Upper lobe of right lung (tissue), 1 donor: Measurements from ENCODE around the gene DHRS3. TPM values are rescaled to one million over a fixed set of nuclear protein-coding genes. Genes with fewer than 3 reads are reported as not detected.

ENCODE experiments used
- ATAC-seq: fragments of 200-7000 bp; cut with Tn5 transposase; one replicate; pipeline ENCODE4 v1.9.1; 2020; ENCODE audit warnings: mild to moderate bottlenecking, moderate library complexity
- DNase-seq: peaks from one replicate; pipeline ENCODE4 v3.0.0-alpha.2; 2020
- H3K27ac ChIP-seq: fragments of 200-600 bp; one replicate; pipeline ENCODE4 v1.8.0; 2022
- H3K27me3 ChIP-seq: fragments of 200-600 bp; one replicate; pipeline ENCODE4 v1.8.0; 2022; ENCODE audit warnings: mild to moderate bottlenecking
- H3K36me3 ChIP-seq: fragments of 200-600 bp; one replicate; pipeline ENCODE4 v1.8.0; 2022
- H3K4me1 ChIP-seq: fragments of 200-600 bp; one replicate; pipeline ENCODE4 v1.8.0; 2022
- H3K4me3 ChIP-seq: fragments of 200-600 bp; one replicate; pipeline ENCODE4 v1.8.0; 2022; ENCODE audit warnings: mild to moderate bottlenecking
- H3K9me3 ChIP-seq: fragments of 200-600 bp; one replicate; pipeline ENCODE4 v1.8.0; 2022
- intact Hi-C: fragments of 100-400 bp; cut with DNase I; formaldehyde crosslinking; loops from one replicate; pipeline ENCODE4 v1.11.0; 2022
- total RNA-seq: library from RNA; stranded (reverse); fragmentation: NEBNext Ultra II Directional; extraction: Animal tissue kit (Norgen Biotek cat#: 25700); gene quantifications from one replicate; pipeline ENCODE4 v1.2.1, GENCODE V29; 2021
- TF ChIP-seq, protein P1 (sequence below): fragments of 200-600 bp; IDR thresholded peaks from one replicate; pipeline ENCODE4 v1.8.0; 2022; ENCODE audit warnings: antibody characterized with exemption
- donor health status: DM: no; HTN: yes; CAD: no; lungs with severe emphysema.

DHRS3 gene
- total RNA-seq, 1 donor from 2014 or later, result 106 TPM

DNA sequence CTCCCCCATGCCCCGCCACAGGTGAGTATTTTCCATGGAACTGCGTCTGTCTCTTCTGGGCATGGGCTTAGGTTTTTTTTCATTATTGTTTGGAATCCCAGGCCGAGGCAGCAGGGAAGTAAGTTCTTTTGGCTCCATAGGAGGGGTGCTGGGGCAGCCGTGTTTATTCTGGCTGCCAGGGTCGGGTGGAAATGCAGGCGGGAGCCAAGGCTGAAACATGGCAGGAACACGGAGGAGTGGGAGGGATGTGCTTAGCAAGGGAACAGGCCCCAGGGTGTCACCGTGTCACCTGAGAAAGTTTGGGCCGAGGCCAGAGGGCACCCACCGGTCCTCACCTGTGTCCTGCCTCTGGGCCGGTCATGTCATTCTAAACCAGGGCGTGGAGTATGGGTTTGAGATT, 4.5 kb upstream of the DHRS3 start:
- Histone ChIP-seq H3K27ac (no peak overlapping the region), H3K36me3 (no peaks in the 10 kb centered on the region), H3K4me1 (peaks cover 17% of the 10 kb centered on the region), H3K9me3 (no peaks in the 10 kb centered on the region), H3K4me3 (no peak overlapping the region), H3K27me3 (no peaks in the 10 kb centered on the region)
- ATAC-seq, result no peak
- intact Hi-C loops, result no loop called here
- DNase-seq, result no peak
- TF ChIP-seq, protein P1, sequence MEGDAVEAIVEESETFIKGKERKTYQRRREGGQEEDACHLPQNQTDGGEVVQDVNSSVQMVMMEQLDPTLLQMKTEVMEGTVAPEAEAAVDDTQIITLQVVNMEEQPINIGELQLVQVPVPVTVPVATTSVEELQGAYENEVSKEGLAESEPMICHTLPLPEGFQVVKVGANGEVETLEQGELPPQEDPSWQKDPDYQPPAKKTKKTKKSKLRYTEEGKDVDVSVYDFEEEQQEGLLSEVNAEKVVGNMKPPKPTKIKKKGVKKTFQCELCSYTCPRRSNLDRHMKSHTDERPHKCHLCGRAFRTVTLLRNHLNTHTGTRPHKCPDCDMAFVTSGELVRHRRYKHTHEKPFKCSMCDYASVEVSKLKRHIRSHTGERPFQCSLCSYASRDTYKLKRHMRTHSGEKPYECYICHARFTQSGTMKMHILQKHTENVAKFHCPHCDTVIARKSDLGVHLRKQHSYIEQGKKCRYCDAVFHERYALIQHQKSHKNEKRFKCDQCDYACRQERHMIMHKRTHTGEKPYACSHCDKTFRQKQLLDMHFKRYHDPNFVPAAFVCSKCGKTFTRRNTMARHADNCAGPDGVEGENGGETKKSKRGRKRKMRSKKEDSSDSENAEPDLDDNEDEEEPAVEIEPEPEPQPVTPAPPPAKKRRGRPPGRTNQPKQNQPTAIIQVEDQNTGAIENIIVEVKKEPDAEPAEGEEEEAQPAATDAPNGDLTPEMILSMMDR, result no peak

DNA sequence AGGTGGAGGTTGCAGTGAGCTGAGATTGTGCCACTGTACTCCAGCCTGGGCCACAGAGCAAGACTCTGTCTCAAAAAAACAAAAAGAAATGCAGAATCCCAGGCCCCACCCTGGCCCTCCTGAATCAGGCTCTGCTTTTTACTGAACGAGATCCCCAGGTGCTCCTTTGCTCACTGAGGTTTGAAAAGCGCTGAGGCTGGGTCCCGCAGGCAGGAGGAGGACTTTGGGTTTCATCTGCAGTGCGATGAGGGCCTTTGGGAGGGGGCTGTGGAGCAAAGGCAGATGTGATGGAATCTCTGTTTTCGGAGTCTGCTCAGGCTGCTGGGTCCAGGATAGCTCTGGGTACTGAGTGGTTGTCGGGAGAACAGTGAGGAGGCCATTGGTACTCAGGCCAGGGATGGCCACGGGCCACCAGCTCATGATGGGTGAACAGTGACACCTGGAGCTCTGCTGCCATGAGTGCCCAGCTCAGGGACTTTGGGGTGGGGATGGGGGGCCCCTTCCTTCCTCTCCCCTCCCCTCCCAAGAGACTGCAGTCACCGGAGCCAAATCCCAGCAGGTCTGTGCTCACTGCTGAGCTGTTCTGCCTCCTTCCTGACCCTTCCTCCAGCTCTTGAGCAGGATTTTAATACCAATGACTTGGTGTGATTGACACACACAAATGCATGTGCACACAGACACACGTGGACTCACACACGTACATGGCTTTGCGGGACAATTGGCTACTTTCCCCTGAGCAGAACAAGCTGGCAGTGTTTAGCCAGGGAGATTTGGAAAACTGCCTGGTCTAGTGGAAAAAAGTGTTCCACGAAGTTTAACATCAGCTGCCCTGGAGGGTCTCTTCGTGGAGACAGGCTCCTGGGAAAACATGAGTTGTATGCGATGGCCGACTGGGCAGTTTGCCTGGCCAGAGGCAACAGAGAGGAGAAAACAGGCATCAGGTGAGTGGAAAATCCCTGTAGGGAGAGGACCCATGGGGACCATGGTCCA, 3.6 kb upstream of the DHRS3 start:
- DNase-seq (no peak), ATAC-seq (no peak)
- Histone ChIP-seq H3K27me3 (no peaks in the 10 kb centered on the region), H3K27ac (no peak overlapping the region), H3K4me3 (no peak overlapping the region), H3K4me1 (peaks cover 17% of the 10 kb centered on the region), H3K9me3 (no peaks in the 10 kb centered on the region), H3K36me3 (no peaks in the 10 kb centered on the region)
- TF ChIP-seq, protein P1, result no peak
- intact Hi-C loops, result no loop called here

DNA sequence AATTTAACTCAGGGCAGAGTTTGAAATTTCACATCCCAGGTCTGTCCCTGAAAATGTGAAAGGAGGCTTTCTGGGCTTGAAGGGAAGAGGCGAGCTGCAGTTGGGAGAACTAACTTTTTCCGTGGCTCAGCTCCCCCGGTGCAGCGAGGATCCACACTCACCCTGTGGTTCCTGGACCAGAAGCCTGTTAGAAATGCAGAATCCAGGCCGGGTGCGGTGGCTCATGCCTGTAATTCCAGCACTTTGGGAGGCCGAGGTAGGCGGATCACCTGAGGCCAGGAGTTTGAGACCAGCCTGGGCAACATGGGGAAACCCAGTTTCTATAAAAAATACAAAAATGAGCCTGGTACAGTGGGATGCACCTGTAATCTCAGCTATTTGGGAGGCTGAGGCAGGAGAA, 2.9 kb upstream of the DHRS3 start:
- TF ChIP-seq, protein P1, result no peak
- DNase-seq (no peak), ATAC-seq (no peak)
- H3K4me1 ChIP-seq, result peaks cover 17% of the 10 kb centered on the region
- no peak overlapping the region for H3K4me3 ChIP-seq
- no peaks in the 10 kb centered on the region for H3K27me3 ChIP-seq
- no peaks in the 10 kb centered on the region for H3K9me3 ChIP-seq
- H3K27ac ChIP-seq, result no peak overlapping the region
- no peaks in the 10 kb centered on the region for H3K36me3 ChIP-seq
- intact Hi-C loops, result no loop called here

DNA sequence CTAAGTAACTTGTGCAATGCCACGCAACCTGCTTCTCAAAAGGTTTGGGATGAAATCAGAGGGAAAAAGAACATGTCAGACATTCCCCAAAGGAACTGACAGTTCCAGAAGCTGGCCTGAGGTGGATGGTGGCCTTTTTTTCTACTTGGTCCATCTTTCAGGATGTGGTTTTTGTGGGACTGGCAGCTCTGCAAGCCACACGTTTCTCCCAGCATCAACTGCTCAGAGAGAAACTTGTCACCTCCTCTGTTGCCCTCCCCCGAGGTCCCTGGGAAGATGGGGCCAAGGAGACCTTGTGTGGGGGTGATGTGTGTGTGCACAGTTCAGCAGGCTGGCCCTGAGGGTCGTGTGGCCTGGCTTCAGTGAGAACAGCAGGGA, 2.5 kb upstream of the DHRS3 start:
- DNase-seq, result no peak
- H3K36me3 ChIP-seq, result no peaks in the 10 kb centered on the region
- TF ChIP-seq, protein P1, result no peak

DNA sequence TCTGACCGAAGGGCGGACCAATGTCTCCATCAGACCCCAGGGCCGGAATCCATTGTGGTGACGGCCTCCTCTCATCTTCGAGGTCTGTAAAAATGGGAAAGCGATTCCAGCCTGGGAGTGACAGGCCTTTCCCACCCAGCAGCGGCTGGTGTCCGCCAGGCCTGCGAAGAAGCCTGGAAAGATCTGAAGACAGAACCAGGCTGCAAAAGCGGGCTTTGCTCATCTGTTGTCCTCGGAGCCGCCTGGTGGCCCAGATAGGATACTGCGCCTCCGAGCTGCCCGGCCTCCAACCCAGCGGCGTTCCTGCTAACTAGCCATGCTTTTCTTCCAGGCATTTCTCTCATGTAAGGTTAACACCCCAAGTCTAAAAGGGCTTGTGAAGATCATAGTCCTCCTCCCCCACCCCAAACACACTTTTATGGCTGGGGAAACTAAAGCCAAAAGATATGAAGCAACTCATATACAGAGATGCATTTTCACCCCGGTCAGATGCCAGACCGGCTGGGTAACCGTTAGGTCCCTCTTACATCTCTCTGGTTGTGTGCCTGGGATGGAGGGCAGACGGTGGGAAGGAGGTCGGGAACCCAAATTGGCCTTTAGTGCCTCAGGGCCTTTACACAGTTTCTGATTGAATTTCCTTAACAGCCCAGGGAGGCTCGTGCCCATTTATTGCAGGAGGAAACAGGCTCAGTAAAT, 1.9 kb upstream of the DHRS3 start:
- TF ChIP-seq, protein P1, result peak; percentile 98
- peak overlapping the region; percentile 93 for H3K27ac ChIP-seq
- intact Hi-C loops, result no loop called here
- ATAC-seq (peak; percentile 77), DNase-seq (peak; percentile 90)
- H3K4me3 ChIP-seq, result peak overlapping the region; percentile 85
- H3K9me3 ChIP-seq, result no peaks in the 10 kb centered on the region
- no peaks in the 10 kb centered on the region for H3K27me3 ChIP-seq
- no peaks in the 10 kb centered on the region for H3K36me3 ChIP-seq
- peaks cover 24% of the 10 kb centered on the region for H3K4me1 ChIP-seq

More for the DNA sequence above, 2.5 kb upstream of the DHRS3 start:
- intact Hi-C loops, result no loop called here
- no peaks in the 10 kb centered on the region for H3K27me3 ChIP-seq
- H3K27ac ChIP-seq, result no peak overlapping the region
- H3K4me3 ChIP-seq, result peak overlapping the region; percentile 85
- H3K9me3 ChIP-seq, result no peaks in the 10 kb centered on the region
- H3K4me1 ChIP-seq, result peaks cover 21% of the 10 kb centered on the region
- ATAC-seq, result no peak
